Fibroblast of skin of back (primary cell): ENCODE data around the gene LDLRAP1. TPM values are rescaled to one million over a fixed set of nuclear protein-coding genes. Genes with fewer than 3 reads are reported as not detected.
A peak's percentile ranks its signal among the peaks of the same experiment; 100 is the strongest.
"Not testable (repeated sequence)": the region's sequence is repeated elsewhere in the genome, so short reads cannot be mapped to it uniquely, and the experiment has no call there.

Experiments
- DNase-seq: peaks from one replicate; pipeline ENCODE4 v3.0.0-alpha.2; 2013
- polyA plus RNA-seq, 2 experiments: library from polyadenylated mRNA; unstranded; fragments of 120-200 nt; gene quantifications; one replicate each; pipeline ENCODE4 v1.2.1, GENCODE V29; 2013; ENCODE audit not compliant: insufficient read length in 2 of 2

The LDLRAP1 gene
- 25.9 TPM for polyA plus RNA-seq (2013, experiment 1 of 2; ENCODE audit: insufficient read length)
- 25.8 TPM for polyA plus RNA-seq (2013, experiment 2 of 2; ENCODE audit: insufficient read length)

- DNase-seq: peak; percentile 72
These were observed at the start of gene LDLRAP1 for GRCh38 chr1:25543425-25544242. TSS of gene LDLRAP1 (plus strand) at chr1:25543606. CDS start at chr1:25543699, 93 bp downstream.

- DNase-seq: no peak
These were observed 48.5 kb upstream of the LDLRAP1 start for GRCh38 chr1:25494952-25495351.

GRCh38 chr1:25500694-25501093, 42.7 kb upstream of the LDLRAP1 start:
- DNase-seq: peak; percentile 61

GRCh38 chr1:25501235-25502058, 42.0 kb upstream of the LDLRAP1 start:
- peak; percentile 86 for DNase-seq

- peak; percentile 72 for DNase-seq
These were observed 40.4 kb upstream of the LDLRAP1 start for GRCh38 chr1:25502957-25503356.

GRCh38 chr1:25503551-25504426, 39.6 kb upstream of the LDLRAP1 start:
- no peak for DNase-seq

GRCh38 chr1:25504706-25505595, 38.5 kb upstream of the LDLRAP1 start:
- DNase-seq: peak; percentile 64

GRCh38 chr1:25505656-25506385, 37.6 kb upstream of the LDLRAP1 start:
- no peak for DNase-seq

GRCh38 chr1:25506566-25507463, 36.6 kb upstream of the LDLRAP1 start:
- DNase-seq: not testable (repeated sequence)

- no peak for DNase-seq
These were observed 29.7 kb upstream of the LDLRAP1 start for GRCh38 chr1:25513666-25514065.

- DNase-seq: no peak
These were observed 28.4 kb upstream of the LDLRAP1 start for GRCh38 chr1:25515033-25515432.

GRCh38 chr1:25516686-25517085, 26.7 kb upstream of the LDLRAP1 start:
- DNase-seq: no peak

GRCh38 chr1:25517476-25518394, 25.7 kb upstream of the LDLRAP1 start:
- DNase-seq: no peak

- DNase-seq: peak; percentile 75
These were observed 23.8 kb upstream of the LDLRAP1 start for GRCh38 chr1:25519624-25520023.

GRCh38 chr1:25520446-25521061, 22.9 kb upstream of the LDLRAP1 start:
- peak; percentile 60 for DNase-seq

- DNase-seq: no peak
These were observed 21.3 kb upstream of the LDLRAP1 start for GRCh38 chr1:25522031-25522655.

- no peak for DNase-seq
These were observed 19.9 kb upstream of the LDLRAP1 start for GRCh38 chr1:25523542-25523941.
